DMS79 (cell line): ENCODE data around the gene CAPN12.
A peak's percentile ranks its signal among the peaks of the same experiment; 100 is the strongest.
"Not testable (repeated sequence)": the region's sequence is repeated elsewhere in the genome, so short reads cannot be mapped to it uniquely, and the experiment has no call there.

Experiments used
- DNase-seq: peaks from one replicate; lab custom pipeline; 2025; lab: John Stamatoyannopoulos, UW

The CAPN12 gene

GRCh38 chr19:38770949-38771275 is 26.6 kb upstream of the CAPN12 start:
- not testable (repeated sequence) for DNase-seq

GRCh38 chr19:38770228-38770948 is 26.1 kb upstream of the CAPN12 start:
- DNase-seq, result not testable (repeated sequence)

GRCh38 chr19:38769635-38770211 is 25.4 kb upstream of the CAPN12 start:
- DNase-seq, result no peak

- no peak for DNase-seq
Measured at GRCh38 chr19:38766276-38767047, 22.2 kb upstream of the CAPN12 start.

GRCh38 chr19:38765214-38765613 is 20.9 kb upstream of the CAPN12 start:
- no peak for DNase-seq

GRCh38 chr19:38763795-38764220 is 19.5 kb upstream of the CAPN12 start:
- DNase-seq, result no peak

GRCh38 chr19:38761884-38762389 is 17.7 kb upstream of the CAPN12 start:
- DNase-seq, result not testable (repeated sequence)

- not testable (repeated sequence) for DNase-seq
Measured at GRCh38 chr19:38760805-38761517, 16.7 kb upstream of the CAPN12 start.

GRCh38 chr19:38759590-38760003 is 15.3 kb upstream of the CAPN12 start:
- DNase-seq, result peak; percentile 4

GRCh38 chr19:38754196-38754595 is 9.9 kb upstream of the CAPN12 start:
- DNase-seq, result not testable (repeated sequence)

- DNase-seq, result not testable (repeated sequence)
Measured at GRCh38 chr19:38753783-38754182, 9.5 kb upstream of the CAPN12 start.

- no peak for DNase-seq
Measured at GRCh38 chr19:38745316-38745715, 1.0 kb upstream of the CAPN12 start.

GRCh38 chr19:38744874-38745273 is 600 bp upstream of the CAPN12 start:
- no peak for DNase-seq

- DNase-seq, result no peak
Measured at GRCh38 chr19:38743394-38744297, 628 bp downstream of the CAPN12 start.

GRCh38 chr19:38742906-38743305 is 1.4 kb downstream of the CAPN12 start:
- DNase-seq, result no peak

GRCh38 chr19:38742296-38742695 is 2.0 kb downstream of the CAPN12 start:
- no peak for DNase-seq

- no peak for DNase-seq
Measured at GRCh38 chr19:38741670-38742069, 2.6 kb downstream of the CAPN12 start.

- DNase-seq, result no peak
Measured at GRCh38 chr19:38740932-38741331, 3.3 kb downstream of the CAPN12 start.

GRCh38 chr19:38740257-38740592 is 4.0 kb downstream of the CAPN12 start:
- no peak for DNase-seq

- DNase-seq, result no peak
Measured at GRCh38 chr19:38739440-38740256, 4.6 kb downstream of the CAPN12 start.
